NCI-H1048 (cell line): Measurements from ENCODE around the gene TBCC.
"Not testable (repeated sequence)": the region's sequence is repeated elsewhere in the genome, so short reads cannot be mapped to it uniquely, and the experiment has no call there.

Experiments used
- DNase-seq: peaks from one replicate; lab custom pipeline; 2025; lab: John Stamatoyannopoulos, UW

The TBCC gene

GRCh38 chr6:42769836-42770235, 23.9 kb upstream of the TBCC start:
- no peak for DNase-seq

GRCh38 chr6:42769051-42769450, 23.1 kb upstream of the TBCC start:
- DNase-seq, result no peak

- DNase-seq, result no peak
These were observed 20.3 kb upstream of the TBCC start for GRCh38 chr6:42766163-42766670.

- DNase-seq, result no peak
These were observed 19.2 kb upstream of the TBCC start for GRCh38 chr6:42764911-42765648.

DNA sequence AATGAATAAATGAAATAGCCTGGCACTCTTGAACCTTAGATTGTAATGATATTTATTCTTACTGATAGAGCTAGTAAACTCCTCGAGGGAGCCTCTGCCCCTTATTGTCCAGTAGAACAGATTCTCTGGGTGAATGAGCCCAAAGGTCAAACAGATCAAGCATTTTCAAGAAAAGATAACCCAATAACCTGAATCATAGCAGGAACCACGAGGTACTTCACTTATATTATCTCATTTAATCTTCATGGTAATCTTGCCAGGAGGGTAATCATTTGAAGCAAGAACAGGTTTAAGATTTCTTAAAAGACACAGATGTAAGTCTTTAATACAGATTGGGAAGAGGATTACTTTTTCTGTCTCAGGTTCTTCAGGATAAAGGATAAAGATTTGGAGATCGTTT, 17.0 kb upstream of the TBCC start:
- DNase-seq, result no peak

DNA sequence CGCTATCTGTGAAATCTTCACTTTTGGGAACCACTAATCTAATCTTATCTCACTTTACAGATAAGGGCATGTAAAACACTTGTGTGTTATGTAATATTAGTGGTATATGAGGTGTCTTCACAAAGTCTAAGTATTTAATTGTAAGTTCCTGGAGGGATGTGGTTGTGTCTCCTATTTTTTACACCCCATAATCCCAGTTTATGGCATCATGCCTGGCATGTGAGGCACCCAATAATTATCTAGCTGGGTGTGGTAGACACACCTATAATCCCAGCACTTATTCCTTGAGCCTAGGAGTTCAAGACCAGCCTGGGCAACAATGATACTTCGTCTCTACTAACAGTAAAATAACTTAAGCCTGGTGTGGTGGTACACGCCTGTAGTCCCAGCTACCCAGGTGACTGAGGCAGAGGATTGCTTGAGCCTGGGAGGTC, 16.5 kb upstream of the TBCC start:
- no peak for DNase-seq

DNA sequence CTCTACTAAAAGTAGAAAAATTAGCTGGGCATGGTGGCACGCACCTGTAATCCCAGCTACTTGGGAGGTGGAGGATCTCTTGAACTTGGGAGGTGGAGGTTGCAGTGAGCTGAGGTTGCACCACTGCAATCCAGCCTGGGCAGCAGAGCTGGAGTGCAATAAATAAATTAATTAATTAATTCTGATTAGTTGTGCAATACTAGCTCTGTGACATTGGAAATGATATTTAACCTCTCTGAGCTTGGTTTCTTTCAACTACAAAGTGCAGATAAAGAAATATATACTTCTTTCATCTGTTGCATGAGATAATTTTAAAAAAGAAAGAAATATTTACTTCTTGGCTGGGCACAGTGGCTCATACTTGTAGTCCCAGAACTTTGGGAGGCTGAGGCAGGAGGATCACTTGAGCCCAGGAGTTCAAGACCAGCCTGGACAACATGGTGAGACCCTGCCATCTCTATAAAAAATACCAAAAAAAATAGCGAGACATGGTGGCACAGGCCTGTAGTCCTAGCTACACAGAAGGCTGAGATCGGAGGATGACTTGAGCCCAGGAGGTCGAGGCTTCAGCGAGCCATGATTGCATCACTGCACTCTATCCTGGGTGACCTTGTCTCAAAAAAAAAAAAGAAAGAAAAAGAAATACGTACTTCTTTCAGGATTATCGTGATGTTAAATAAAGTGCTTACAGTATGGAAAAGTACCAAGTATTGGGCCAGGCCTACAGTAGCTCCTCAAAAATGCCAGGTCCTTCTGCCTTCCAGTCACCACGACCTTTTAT, 15.6 kb upstream of the TBCC start:
- DNase-seq, result no peak

DNA sequence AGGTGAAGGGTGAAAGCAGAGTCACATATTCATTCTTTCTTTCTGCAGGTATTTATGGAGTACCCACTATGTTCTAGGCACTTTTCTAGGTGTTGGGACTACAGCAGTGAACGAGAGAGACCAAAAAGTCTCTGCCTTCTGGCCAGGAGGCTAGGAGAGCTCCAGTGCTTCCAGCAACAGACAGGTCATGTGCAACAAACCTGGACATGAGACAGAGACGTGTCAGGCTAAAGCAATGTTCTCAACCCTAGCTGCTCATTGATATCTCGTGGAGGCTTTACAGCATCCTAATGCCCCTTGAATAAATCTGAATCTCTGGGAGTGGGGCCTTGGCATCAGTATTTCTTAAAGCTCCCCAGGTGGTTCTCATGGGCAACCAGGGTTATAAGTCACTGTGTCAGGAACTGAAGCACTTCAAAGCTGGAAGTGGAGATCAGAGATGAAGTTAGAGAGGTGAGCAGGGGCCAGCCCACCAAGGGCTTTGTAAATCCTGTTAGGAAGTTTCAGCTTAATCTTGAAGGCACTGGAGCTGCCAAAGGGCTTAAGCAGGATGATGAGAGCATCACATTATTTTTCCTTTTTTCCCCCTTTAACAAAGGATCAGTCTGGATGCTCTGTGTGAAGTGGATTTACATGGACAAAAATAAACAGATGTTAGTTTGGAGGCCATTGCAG, 13.0 kb upstream of the TBCC start:
- no peak for DNase-seq

DNA sequence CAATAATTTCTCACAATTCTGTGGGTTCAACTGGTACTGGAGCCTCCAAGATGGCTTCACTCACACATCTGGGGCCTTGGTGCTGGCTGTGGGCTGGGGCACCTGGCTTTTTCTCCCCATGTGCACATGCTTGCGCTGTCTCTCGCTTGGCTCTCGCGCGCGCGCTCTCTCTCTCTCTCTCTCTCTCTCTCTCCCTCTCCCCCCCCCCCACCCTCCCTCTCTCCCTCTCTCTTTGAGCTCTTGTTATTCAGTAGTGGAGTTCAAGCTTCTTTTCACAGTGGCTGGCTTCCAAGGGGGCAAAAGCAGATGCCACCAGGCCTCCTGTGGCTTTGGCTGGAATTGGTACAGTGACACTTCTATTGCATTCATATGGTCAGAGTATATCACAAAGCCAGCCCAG, 10.8 kb upstream of the TBCC start:
- DNase-seq, result no peak

DNA sequence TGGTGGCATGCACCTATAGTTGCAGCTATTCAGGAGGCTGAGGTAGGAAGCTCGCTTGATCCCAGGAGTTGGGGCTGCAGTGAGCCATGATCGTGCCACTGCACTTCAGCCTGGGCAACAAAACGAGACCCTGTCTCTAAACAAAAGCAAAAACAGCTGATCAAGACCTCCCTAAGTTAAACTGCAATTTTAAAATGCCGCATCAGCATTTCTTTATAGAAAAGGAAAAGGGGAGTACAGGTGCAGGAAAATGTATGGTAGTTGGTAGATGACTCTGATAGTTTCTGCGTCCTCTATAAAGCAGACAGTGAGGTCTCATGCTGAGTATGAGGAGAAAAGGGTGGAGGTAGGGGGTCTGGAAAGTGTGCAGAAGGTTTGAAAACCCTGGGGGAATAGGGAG, 8.9 kb upstream of the TBCC start:
- DNase-seq, result no peak

DNA sequence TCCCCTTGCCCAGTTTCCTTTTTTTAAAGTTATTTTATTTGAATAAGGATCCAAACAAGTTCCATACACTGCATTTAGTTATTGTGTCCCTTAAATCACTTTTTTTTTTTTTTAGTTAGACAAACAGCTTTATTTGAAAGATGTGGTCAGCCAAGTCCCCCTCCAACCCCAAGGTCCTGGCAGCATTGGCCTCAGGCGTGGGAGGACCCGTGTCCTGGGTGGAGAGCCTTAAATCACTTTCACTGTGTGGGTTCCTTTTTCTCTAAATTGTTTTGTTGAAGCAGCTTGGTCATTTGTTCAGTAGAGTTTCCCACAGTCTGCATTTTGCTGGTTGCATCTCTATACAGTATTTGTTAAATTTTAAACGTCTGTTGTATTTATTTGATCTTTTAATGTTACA, 5.2 kb upstream of the TBCC start:
- DNase-seq, result no peak

DNA sequence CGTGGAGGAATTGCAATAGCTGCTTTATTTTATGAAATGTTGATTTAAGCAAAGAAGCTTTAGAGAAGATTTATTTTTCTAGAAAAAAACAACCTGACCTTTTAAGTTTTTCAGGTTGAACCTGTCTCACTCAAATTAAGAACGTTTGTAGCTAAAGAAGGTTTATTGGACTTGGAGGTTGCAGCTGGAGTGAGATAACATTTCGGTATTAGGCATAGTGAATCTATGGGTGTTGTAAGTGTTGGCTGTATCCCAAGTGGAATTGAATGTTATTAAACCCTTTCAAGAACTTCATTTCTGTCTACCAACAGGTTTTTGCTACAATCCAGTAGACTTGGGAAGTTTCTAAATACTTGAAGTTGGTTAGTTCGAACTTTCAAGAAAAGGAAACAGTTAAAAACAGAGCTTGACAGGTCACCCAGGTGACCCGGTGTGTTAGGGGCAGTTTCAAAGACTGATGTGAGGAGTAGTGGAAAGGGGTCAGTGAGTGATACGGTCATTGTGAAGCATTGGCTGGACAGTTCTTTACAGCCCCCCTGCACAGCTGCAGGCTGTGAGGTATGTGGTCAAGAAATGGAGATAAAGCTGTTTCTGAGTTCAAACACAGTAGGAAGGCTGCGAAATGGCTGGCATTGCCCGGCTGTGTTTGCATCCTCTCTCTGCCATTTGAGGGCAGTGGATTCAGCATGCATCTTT, 2.4 kb upstream of the TBCC start:
- no peak for DNase-seq

DNA sequence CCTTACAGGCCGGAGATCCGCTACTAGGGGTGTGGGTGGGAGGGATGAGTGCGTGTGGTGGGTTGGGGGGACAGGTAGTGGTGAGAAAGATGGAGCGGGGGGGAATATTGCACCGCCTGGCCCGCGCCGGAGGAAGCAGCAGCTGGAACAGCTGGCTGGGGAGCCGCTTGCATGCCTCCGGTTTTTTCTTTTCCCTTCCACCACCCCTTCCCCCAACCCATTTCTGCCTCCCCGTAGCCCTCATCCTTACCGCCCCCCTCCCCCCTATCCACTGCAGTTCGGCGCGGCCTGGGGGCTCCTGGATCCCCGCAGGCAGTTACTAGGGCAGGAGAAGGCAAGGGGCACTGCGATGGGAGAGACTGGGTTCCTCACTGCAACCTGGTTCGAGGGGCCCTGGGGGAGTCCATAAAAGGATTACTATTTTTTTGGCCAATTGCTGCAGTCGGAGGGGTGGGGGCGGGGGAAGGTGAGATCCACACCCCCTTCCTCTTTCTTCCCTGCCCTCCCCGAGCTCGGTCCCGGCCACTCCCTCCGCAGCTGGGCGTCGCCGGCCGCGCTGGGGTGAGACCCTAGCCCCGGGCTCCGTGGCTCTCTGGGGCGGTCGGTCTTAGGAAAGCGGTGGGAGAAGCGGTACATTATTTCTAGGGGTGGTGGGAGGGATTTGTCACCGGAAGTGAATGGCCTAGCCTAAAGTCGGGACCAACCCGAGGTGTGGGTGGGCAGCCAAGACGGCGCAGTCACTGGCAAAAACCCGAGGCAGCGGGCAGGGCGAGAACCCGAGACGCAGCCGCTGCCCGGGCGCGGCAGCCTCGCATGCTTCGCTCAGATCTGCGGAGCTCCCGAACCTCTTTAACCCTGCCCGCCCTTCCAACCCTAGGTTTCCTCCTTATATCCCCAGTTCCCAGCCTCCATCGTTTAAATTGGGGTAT, 824 bp upstream of the TBCC start:
- DNase-seq, result peak; percentile 58

DNA sequence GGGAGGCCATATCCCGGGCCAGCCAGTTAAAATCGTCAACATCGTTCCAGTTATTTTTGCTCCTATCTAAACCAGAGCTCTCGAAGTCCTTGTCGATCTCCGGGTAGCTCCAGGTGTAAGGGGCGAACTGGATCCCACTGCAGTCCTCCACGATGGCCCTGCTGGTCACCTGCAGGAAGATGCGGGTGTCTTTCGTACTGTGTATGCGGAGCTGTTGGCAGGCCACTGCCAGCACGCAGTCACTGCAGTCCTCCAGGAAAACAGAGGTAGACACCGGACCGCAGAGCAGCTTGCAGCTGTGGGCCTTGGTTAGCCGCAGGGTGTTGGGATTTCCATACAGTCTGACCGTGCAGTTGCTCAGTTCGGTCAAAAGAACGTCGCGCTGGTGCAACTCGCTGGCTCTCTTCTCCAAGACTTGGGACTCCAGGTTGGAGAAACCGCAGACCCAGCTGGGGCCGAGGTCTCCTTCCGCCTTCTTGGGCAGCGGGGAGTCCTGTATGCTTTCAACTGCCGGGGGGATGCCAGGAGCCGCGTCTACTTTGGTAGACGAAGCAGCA, 742 bp downstream of the TBCC start:
- DNase-seq, result no peak

- DNase-seq, result no peak
These were observed 1.5 kb downstream of the TBCC start for GRCh38 chr6:42744351-42744893.

GRCh38 chr6:42742116-42742894, 3.6 kb downstream of the TBCC start:
- no peak for DNase-seq

DNA sequence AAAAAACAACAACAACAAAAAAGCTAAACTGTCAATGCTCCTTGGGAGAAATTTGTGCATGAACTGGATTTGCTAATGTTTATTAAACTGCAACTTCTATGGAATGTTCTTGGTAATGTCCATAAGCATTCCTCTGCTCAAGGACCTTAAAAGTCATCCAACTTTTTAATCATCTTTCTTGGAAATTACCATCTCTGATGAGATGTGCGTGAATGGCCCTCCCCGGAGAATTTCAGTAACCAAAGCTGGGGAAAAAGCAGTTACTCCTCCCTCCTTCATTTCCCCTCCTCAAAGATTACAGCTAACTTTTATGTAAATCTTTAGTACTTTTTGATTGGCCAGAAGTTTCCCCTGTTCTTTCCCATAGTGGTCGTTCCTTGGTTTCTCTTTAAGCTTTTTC, 5.2 kb downstream of the TBCC start:
- DNase-seq, result no peak

DNA sequence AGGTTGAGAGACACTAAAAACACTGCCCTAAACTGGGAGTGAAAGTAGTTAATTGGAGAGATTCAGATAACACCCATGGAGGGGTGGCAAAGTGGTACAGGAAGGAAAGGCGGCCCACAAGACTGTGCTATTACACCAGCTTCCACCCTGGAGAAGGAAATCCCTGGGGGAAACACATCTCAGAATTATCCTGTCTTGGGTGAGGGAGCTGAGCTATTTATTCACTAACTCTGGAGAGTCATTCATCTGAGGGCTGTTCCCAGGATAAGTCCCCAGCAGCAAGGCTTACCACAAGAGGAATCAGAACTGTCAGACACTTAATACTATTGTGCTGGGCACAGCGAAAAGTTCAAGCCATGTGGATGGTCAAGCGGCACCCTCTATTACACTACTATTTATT, 9.9 kb downstream of the TBCC start:
- no peak for DNase-seq

GRCh38 chr6:42733867-42734481, 11.9 kb downstream of the TBCC start:
- DNase-seq, result not testable (repeated sequence)
